ENCODE data around the gene NADK2. TPM values are rescaled to one million over a fixed set of nuclear protein-coding genes. Genes with fewer than 3 reads are reported as not detected.

NADK2 gene
- total and polyA plus RNA-seq, 9 of the 15 experiments (the other 6 are each of a cell fraction or from before 2014, with no cell fraction given): 10.6 to 41.0 (median 24.0) TPM

DNA sequence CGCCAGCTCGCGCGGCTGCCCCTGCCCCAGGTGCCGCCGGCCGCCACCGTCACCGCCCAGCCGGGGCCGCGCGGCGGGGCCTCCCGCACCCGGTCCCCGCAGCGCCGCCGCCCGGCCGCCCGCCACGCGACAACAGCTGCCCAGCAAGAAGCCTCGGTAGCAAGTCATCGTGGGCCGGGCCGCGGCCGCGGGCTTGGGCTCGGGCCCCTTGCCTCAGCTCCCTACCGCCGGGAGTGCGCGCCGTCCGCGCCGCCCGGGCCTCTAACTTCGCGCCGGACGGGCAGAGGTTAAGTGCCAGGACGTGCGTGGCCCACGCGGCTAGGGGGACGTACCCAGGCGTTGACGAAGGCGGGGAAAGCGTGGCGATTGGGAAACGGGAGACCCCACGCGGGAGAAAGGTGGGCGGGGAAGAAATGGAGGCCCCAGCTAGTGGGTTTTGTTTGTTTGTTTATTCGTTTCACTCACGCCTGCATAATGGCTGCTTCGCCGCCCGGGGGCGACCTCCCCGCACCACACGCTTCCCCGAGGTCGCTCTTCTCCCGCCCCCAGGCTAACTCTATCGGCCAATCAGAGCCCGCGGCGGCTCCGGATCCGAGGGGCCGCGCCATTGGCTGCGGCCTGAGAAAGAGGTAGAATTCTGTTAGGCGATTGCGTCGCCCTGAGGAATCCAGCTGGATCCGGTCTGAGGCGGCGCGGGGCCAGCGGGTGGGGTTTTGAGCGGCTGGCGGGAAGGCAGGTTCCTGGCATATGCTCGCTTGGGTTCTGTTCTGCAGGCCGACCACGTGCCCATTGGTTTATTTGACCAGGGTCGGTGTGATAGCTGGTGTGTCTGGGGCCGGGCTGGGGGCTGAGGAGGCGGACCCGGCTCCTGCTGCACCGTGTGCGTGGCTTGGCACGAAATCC is at the start of gene NADK2 (continued):
- TF ChIP-seq, protein P1, sequence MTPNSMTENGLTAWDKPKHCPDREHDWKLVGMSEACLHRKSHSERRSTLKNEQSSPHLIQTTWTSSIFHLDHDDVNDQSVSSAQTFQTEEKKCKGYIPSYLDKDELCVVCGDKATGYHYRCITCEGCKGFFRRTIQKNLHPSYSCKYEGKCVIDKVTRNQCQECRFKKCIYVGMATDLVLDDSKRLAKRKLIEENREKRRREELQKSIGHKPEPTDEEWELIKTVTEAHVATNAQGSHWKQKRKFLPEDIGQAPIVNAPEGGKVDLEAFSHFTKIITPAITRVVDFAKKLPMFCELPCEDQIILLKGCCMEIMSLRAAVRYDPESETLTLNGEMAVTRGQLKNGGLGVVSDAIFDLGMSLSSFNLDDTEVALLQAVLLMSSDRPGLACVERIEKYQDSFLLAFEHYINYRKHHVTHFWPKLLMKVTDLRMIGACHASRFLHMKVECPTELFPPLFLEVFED (CRISPR knock-in tag; conservative IDR thresholded peaks at IDR 0.05): 0 out of 2 replicates have a peak, but pooled peaks have one; percentile 44
- TF ChIP-seq E4F1 (CRISPR knock-in tag; IDR thresholded peaks at IDR 0.05; ENCODE audit: borderline replicate concordance) (peak; percentile 49; the same call in 1 of the 2 replicates), E2F3 (CRISPR knock-in tag; IDR thresholded peaks at IDR 0.05) (peak; percentile 98), NCOA4 (IDR thresholded peaks at IDR 0.05; ENCODE audit: partially characterized antibody) (no peak), NONO (IDR thresholded peaks at IDR 0.05; ENCODE audit: low read depth in 2 of 2, low read length in 1 of 2) (peak; percentile 39 to 76; a peak in 3 of 4 replicates), RBM22 (IDR thresholded peaks at IDR 0.05; ENCODE audit: low read depth, low read length, poor library complexity, severe bottlenecking) (peak; percentile 84), ZNF695 (CRISPR knock-in tag; IDR thresholded peaks at IDR 0.05) (no peak), ZNF778 (CRISPR knock-in tag; IDR thresholded peaks at IDR 0.05) (no peak), FOXK1 (CRISPR knock-in tag; IDR thresholded peaks at IDR 0.05; ENCODE audit: borderline replicate concordance) (peak; percentile 62), PHF20 (IDR thresholded peaks at IDR 0.05; ENCODE audit: partially characterized antibody) (no peak), ATF6 (CRISPR knock-in tag; IDR thresholded peaks at IDR 0.05) (peak; percentile 94; the same call in 1 of the 2 replicates), GATAD2B (IDR thresholded peaks at IDR 0.05; ENCODE audit: borderline replicate concordance) (peak; percentile 76), PHF21A (IDR thresholded peaks at IDR 0.05; ENCODE audit: borderline replicate concordance, low read depth) (0 out of 2 replicates have a peak, but pooled peaks have one; percentile 27), RBM14 (IDR thresholded peaks at IDR 0.05; ENCODE audit: borderline replicate concordance, insufficient read depth, low read depth, low read length) (no peak), GATAD2A (IDR thresholded peaks at IDR 0.05) (peak; percentile 84)
- TF ChIP-seq, protein P2, sequence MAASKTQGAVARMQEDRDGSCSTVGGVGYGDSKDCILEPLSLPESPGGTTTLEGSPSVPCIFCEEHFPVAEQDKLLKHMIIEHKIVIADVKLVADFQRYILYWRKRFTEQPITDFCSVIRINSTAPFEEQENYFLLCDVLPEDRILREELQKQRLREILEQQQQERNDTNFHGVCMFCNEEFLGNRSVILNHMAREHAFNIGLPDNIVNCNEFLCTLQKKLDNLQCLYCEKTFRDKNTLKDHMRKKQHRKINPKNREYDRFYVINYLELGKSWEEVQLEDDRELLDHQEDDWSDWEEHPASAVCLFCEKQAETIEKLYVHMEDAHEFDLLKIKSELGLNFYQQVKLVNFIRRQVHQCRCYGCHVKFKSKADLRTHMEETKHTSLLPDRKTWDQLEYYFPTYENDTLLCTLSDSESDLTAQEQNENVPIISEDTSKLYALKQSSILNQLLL (CRISPR knock-in tag; IDR thresholded peaks at IDR 0.05; ENCODE audit: borderline replicate concordance): no peak

Measured in K562 (cell line).